Measurements from ENCODE around the gene FIBIN. TPM values are rescaled to one million over a fixed set of nuclear protein-coding genes. Genes with fewer than 3 reads are reported as not detected.

Gene FIBIN
- total RNA-seq (2014; rRNA removed; shearing (Covaris generic)), result not detected in 2 replicates

GRCh38 chr11:26993965-26994457 is at the start of gene FIBIN:
FIBIN (plus strand) TSS chr11:26994112; CDS start chr11:26994527, 415 bp downstream.
- DNase-seq (ENCODE audit: low spot score), result no peak

GRCh38 chr11:26944866-26945664 is 48.8 kb upstream of the FIBIN start:
- DNase-seq (ENCODE audit: low spot score), result no peak

DNA sequence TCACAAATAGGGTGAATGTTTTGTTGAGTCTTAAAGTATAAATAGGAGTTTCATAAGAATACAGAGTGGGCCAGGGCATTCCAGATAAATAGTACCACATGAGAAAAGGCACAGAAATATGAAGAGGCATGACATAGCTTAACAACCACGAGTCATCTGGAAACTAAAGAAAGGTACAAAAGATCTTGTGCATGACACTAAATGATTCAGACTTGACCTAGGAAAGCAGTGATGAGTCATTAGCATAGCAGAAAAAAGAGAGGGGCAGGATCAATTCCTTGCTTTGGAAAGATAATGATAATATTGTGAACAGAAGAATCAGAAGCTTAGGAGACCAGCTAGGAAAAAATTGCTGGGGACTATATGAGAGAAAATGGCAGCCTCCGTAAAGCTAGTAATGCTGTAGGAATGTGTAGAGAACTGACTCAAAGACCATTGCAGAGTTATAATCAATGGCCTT is 47.6 kb upstream of the FIBIN start:
- no peak for DNase-seq (ENCODE audit: low spot score)

DNA sequence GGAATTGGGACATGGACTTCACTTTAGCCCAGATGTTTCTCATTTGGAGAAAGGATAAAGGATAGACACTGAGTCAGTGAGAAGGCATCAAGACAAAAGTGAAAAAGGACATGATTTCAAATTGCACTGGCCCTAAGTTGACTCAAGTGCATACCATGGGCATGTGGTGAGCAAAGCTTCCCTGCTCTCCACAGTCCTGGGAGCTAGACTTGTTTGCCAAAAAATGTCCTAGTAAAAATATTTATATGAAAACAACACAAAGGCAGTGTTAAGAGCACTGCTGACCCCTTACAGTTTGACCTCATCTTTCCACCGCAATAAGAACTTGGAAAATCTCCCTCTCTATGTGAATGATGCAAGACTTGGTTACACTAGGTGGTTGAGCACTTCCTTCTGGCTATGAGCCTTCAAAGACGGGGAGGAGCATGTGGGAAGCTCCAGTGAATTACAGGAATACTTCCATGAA is 46.5 kb upstream of the FIBIN start:
- peak; percentile 57 for DNase-seq (ENCODE audit: low spot score)

DNA sequence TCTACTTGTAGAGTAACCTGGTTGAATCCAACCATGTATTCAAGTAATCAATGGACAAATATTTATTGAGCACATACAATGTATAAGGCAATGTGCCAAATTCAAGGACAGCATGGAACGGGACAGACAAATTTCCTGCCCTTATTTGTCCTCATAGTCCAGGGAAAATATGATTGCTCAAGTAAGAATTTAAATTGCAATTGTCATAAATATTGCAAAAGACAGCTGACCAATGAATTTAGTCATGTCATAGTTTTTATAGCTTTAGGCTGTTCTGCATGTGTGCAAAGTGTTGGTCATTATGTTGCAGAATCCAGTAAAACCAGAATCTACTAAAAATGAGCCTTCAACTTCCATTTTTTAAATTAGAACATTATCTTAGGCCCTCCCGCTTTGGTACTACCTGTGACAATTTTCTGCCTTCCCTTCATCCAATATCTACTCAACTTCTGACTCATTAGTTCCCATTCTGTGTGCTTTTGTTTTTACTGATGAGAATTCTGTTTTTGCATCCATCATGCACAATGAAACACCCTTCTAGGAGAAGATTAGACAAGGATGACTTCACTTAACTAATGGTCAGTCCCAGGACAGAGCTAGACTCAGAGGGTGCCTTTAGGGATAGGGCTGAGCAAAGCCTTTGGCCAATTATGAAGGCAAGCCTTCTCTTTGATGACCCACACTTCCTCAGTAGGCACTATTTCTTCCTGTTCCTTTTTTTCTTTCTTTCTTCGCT is 45.8 kb upstream of the FIBIN start:
- DNase-seq (ENCODE audit: low spot score), result no peak

DNA sequence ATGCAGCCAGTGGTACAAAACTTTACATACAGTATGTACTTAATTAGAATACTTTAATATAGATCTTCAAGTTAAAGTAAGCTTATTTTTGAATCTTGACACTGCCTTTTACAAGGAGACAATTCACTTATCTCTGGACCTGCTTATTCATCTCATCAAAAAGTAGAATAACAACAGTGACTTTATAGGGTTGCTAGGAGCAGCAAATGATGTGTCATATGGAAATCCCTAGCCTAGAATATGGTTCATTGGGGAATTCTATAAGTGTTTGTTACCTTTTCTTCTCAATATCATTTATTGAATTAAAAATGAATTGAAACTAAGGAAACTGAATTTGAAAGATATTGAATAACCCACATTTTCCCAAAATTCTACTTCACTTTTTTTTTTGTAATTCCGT is 45.0 kb upstream of the FIBIN start:
- DNase-seq (ENCODE audit: low spot score), result no peak

- DNase-seq (ENCODE audit: low spot score), result no peak
Observed at GRCh38 chr11:26949846-26950245, 44.1 kb upstream of the FIBIN start.

GRCh38 chr11:26950260-26950719 is 43.6 kb upstream of the FIBIN start:
- DNase-seq (ENCODE audit: low spot score), result no peak

GRCh38 chr11:26951809-26952515 is 42.0 kb upstream of the FIBIN start:
- no peak for DNase-seq (ENCODE audit: low spot score)

GRCh38 chr11:26953770-26954392 is 40.0 kb upstream of the FIBIN start:
- DNase-seq (ENCODE audit: low spot score), result no peak

- DNase-seq (ENCODE audit: low spot score), result no peak
Observed at GRCh38 chr11:26958005-26958701, 35.8 kb upstream of the FIBIN start.

GRCh38 chr11:26958702-26959049 is 35.2 kb upstream of the FIBIN start:
- DNase-seq (ENCODE audit: low spot score), result no peak

DNA sequence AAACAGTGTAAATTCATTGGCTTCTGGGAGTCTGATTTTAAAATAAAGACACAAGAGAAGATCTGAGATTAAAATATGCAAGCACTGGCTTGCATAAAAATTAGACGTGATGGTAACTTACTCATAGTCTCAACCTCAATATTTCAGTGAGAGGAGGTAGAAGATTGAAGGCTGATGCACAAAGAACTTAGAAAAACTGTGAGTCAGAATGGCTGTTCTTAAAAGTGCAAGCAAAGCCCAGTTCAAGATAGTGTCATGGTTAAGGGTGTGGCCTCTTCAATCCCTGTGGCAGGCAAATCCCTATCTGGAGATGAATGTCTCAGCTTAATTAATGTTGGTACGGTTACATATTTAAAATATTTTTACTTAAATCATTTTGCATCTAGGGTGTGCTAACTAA is 33.6 kb upstream of the FIBIN start:
- DNase-seq (ENCODE audit: low spot score), result peak; percentile 47

GRCh38 chr11:26963764-26964163 is 30.1 kb upstream of the FIBIN start:
- DNase-seq (ENCODE audit: low spot score), result no peak

DNA sequence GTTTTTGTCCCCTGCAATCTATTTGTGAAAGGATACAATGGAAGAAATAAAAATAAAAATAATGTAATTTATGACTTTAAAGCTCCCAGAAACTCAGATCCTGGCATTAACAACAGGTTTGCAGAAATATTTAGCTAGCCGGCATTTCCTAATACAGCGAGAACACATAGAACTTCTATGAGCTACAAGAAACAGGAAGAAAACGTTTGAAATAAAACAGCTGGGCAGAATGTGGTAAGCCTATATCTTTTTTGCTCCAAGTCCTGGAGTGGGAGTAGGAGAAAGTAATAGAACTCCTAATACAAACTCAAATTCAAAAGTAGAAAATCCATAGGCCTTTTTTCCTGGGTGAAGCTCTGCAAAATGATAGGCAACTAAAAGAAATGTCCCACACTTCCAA is 29.6 kb upstream of the FIBIN start:
- DNase-seq (ENCODE audit: low spot score), result peak; percentile 13

GRCh38 chr11:26964847-26965485 is 28.9 kb upstream of the FIBIN start:
- peak; percentile 37 for DNase-seq (ENCODE audit: low spot score)

DNA sequence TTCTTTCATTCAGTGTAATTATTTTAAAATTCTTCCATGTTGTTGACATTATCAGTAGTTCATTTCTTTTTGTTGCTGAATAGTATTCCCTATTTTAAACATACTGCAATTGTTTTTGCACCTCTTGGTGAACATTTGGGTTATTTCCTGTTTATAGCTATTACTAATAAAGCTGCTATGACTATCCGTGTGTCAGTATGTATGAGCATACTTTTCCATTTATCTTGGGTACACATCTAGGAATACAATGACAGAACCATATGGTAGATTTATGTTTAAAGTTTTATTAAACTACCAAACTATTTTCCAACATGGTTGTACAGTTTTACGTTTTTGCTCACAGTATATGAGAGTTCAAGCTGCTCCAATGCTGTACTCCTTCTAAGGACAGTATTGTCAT is 22.0 kb upstream of the FIBIN start:
- no peak for DNase-seq (ENCODE audit: low spot score)

- peak; percentile 21 for DNase-seq (ENCODE audit: low spot score)
Observed at GRCh38 chr11:26974069-26974783, 19.7 kb upstream of the FIBIN start.

DNA sequence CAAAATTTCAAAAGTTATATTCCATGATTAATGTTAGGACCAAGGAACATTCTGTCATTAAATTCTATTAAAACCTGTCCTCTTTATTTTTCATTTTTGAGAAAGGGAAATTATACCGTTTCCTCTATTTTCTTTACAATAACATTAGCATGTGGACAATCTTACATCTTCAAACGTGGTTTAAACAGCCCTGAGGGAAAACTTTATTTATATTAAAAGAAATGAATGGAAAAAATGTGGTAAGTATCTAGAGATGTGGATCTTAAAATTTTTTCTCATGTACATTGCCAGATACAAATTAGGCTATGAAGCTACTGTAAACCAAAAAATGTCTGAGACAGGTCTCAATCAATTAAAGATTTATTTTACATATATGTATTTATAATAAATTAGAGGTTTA is 18.9 kb upstream of the FIBIN start:
- no peak for DNase-seq (ENCODE audit: low spot score)

GRCh38 chr11:26976389-26976788 is 17.5 kb upstream of the FIBIN start:
- peak; percentile 63 for DNase-seq (ENCODE audit: low spot score)

All from A172 (cell line).